ENCODE measurements around the gene EFCAB6. TPM values are rescaled to one million over a fixed set of nuclear protein-coding genes. Genes with fewer than 3 reads are reported as not detected.

EFCAB6 gene
- polyA plus RNA-seq, 3 donors from 2014 or later, result 0.04 to 0.18 TPM; not detected in 1

GRCh38 chr22:43554694-43555365 is 257.3 kb downstream of the EFCAB6 start:
- no peaks in the 10 kb centered on the region for H3K36me3 Mint-ChIP-seq
- H3K27ac Mint-ChIP-seq, result no peak overlapping the region
- H3K27me3 Mint-ChIP-seq (ENCODE audit: low read depth in 3 of 3), result peaks cover 3 to 7% (median 5%) of the 10 kb centered on the region in 3 donors
- H3K4me3 Mint-ChIP-seq, result no peak overlapping the region
- H3K4me1 Mint-ChIP-seq, result no peaks in the 10 kb centered on the region
- H3K9me3 Mint-ChIP-seq, result no peaks in the 10 kb centered on the region
- DNase-seq, result no peak

DNA sequence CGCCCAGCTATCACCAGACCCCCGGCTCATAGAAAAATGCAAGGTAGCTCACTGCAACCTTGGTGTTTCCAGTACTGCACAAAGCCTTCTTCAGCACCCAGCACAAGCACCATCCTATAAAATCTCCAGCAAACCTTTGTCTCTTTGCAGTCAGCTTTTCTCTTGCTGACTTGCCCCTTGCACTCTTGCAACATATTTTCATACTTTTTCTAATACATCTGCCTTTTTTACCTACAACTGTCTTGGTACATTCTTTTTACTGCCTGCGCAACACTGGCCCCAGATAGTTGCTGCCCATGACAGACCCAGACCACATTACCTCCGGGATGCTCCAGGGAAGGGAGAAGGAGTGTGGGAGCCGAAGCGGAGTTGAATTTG is 257.9 kb downstream of the EFCAB6 start:
- no peak overlapping the region for H3K27ac Mint-ChIP-seq
- no peaks in the 10 kb centered on the region for H3K4me1 Mint-ChIP-seq
- no peak overlapping the region for H3K4me3 Mint-ChIP-seq
- no peaks in the 10 kb centered on the region for H3K36me3 Mint-ChIP-seq
- no peaks in the 10 kb centered on the region for H3K9me3 Mint-ChIP-seq
- DNase-seq, result no peak
- peaks cover 3 to 7% (median 5%) of the 10 kb centered on the region in 3 donors for H3K27me3 Mint-ChIP-seq (ENCODE audit: low read depth in 3 of 3)

GRCh38 chr22:43553451-43554258 is 258.4 kb downstream of the EFCAB6 start:
- H3K27me3 Mint-ChIP-seq (ENCODE audit: low read depth in 3 of 3), result peaks cover 3 to 7% (median 5%) of the 10 kb centered on the region in 3 donors
- H3K4me3 Mint-ChIP-seq, result no peak overlapping the region
- no peaks in the 10 kb centered on the region for H3K4me1 Mint-ChIP-seq
- no peak overlapping the region for H3K27ac Mint-ChIP-seq
- no peaks in the 10 kb centered on the region for H3K36me3 Mint-ChIP-seq
- DNase-seq, result no peak
- no peaks in the 10 kb centered on the region for H3K9me3 Mint-ChIP-seq

DNA sequence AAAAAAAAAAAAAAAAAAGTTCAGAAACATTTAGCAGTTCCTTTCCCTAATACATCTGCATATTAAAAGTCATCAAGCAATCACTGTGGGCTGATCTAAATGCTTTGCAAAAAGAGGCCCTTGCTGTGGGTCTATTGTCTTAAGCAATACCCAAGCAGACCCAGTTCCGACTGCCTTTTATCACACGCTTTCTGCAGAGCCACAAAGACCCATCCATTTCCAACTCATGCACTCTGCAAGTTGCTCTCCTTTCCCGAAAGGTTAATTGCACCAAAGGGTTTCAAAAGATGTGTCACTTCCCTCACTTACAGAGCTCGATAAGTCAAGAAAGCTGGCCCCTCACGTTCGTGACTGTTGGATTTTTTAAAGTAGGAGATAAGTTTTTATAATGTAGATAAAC is 261.4 kb downstream of the EFCAB6 start:
- Mint-ChIP-seq H3K4me1 (no peaks in the 10 kb centered on the region), H3K4me3 (no peak overlapping the region), H3K36me3 (no peaks in the 10 kb centered on the region), H3K27me3 (ENCODE audit: low read depth in 3 of 3) (peaks cover 1 to 5% (median 5%) of the 10 kb centered on the region in 3 donors), H3K27ac (no peak overlapping the region), H3K9me3 (no peaks in the 10 kb centered on the region)
- DNase-seq, result no peak

GRCh38 chr22:43550024-43550620 is 262.0 kb downstream of the EFCAB6 start:
- H3K9me3 Mint-ChIP-seq, result no peaks in the 10 kb centered on the region
- no peaks in the 10 kb centered on the region for H3K36me3 Mint-ChIP-seq
- H3K27me3 Mint-ChIP-seq (ENCODE audit: low read depth in 3 of 3), result peaks cover 0 to 7% (median 5%) of the 10 kb centered on the region in 3 donors
- no peaks in the 10 kb centered on the region for H3K4me1 Mint-ChIP-seq
- H3K27ac Mint-ChIP-seq, result no peak overlapping the region
- H3K4me3 Mint-ChIP-seq, result no peak overlapping the region
- no peak for DNase-seq

- Mint-ChIP-seq H3K27ac (no peak overlapping the region), H3K36me3 (no peaks in the 10 kb centered on the region), H3K4me1 (no peaks in the 10 kb centered on the region), H3K27me3 (ENCODE audit: low read depth in 3 of 3) (peaks cover 0 to 2% (median 2%) of the 10 kb centered on the region in 3 donors), H3K9me3 (no peaks in the 10 kb centered on the region), H3K4me3 (no peak overlapping the region)
- no peak for DNase-seq
Observed at GRCh38 chr22:43546186-43546585, 265.9 kb downstream of the EFCAB6 start.

DNA sequence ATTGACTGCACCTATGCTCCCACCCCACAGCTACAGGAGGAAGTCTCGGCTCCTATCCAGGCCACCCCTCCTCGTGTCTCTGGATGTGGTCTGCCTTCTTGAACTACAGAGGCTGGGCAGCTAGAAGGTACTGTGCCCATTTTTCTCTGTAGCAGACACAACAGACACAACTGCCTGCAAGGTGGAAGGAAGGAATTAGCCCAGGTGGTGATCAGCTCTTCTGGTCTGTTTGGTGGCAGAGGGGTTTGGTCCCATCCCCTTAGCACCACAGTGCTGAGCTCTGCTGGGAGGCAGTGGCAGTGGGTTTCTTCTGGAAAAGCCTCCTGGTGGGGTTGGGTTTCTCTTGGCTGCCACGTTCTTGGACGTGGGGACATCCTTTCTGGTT is 267.8 kb downstream of the EFCAB6 start:
- H3K27me3 Mint-ChIP-seq (ENCODE audit: low read depth in 3 of 3), result peaks cover 2 to 3% (median 2%) of the 10 kb centered on the region in 3 donors
- H3K36me3 Mint-ChIP-seq, result no peaks in the 10 kb centered on the region
- no peak overlapping the region for H3K4me3 Mint-ChIP-seq
- no peaks in the 10 kb centered on the region for H3K4me1 Mint-ChIP-seq
- DNase-seq, result no peak
- H3K9me3 Mint-ChIP-seq, result no peaks in the 10 kb centered on the region
- no peak overlapping the region for H3K27ac Mint-ChIP-seq

DNA sequence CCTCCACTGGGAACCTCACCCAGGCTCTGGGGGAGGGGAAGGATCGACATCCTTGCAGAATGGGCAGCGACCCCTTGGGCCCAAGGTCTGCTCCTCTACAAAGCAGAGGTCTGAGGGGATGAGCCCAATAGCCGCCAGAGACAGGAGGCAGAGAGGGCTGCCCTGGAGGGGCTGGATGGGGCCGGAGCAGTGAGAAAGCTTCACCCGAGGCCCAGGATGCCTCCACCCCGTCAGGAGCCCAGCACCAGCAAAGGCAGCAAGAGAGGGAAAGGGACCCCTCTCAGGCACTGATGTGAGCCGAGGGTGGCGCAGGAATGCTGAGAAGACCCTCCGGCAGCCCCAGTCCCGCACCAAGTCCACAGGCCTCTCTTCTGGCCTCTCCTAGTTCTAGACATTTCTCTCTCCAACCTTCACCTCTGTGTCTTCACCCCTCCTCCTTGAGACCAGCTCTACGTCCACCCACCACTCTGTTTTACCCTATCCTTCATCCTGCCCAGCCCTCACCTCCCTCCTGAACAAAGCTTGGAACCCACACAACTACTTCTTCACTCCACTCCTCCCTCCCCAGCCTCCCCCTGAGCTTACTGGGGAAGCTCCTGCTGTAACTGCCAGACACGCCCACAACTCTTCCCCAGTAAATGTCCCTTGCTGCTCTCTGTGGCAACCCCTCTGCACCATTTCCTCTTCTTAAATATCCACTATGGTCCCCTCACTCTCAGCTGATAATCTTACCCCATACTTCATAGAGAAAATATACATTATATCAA is 268.4 kb downstream of the EFCAB6 start:
- no peak for DNase-seq
- Mint-ChIP-seq H3K9me3 (no peaks in the 10 kb centered on the region), H3K36me3 (no peaks in the 10 kb centered on the region), H3K4me3 (no peak overlapping the region), H3K27me3 (ENCODE audit: low read depth in 3 of 3) (peaks cover 2 to 5% (median 2%) of the 10 kb centered on the region in 3 donors), H3K27ac (no peak overlapping the region), H3K4me1 (no peaks in the 10 kb centered on the region)

DNA sequence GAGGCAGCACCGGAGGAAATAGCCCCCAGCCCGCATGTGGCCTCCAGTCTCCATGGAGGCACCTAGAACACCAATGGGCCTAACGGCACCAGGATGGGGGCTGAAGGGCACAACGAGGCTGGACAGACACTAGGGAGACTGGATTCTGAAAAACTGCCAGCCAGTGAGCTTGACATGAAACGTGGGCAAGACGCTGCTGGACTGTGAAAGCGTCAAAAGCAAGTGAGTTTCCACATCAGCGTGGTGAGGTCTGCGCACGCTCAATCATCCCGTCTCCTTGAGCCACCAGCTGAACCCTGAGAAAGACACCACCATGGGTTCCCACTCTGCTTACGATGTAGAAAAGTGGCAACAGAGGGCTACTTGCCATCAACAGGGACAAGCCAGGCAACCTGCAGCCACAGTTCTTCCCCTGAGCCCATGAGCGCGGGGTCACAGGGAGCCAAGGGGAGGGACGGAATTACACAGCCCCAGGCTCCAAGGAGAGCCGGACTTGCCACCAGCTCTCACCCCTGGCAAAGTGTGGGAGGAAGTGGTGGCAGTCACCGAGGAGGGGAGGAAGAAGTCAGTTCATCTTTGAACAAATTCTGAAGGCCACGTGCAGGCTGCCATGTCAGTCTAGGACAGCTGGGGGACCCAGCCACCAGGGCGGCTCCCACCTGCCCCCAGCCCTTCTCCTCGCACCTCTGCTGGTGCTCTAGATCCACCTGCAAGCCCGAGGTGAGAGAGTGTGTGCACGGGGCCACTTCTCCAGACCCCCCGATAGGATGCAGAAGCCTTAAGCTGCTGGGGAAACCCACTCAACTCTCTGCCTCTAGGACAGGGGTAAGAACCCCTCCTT is 269.2 kb downstream of the EFCAB6 start:
- Mint-ChIP-seq H3K9me3 (no peaks in the 10 kb centered on the region), H3K27me3 (ENCODE audit: low read depth in 3 of 3) (peaks cover 2 to 5% (median 4%) of the 10 kb centered on the region in 3 donors), H3K36me3 (no peaks in the 10 kb centered on the region), H3K4me3 (no peak overlapping the region), H3K4me1 (no peaks in the 10 kb centered on the region), H3K27ac (no peak overlapping the region)
- DNase-seq, result no peak

- Mint-ChIP-seq H3K4me3 (no peak overlapping the region), H3K27me3 (ENCODE audit: low read depth in 3 of 3) (peaks cover 2 to 5% (median 4%) of the 10 kb centered on the region in 3 donors), H3K36me3 (no peaks in the 10 kb centered on the region), H3K27ac (no peak overlapping the region), H3K4me1 (no peaks in the 10 kb centered on the region), H3K9me3 (no peaks in the 10 kb centered on the region)
- no peak for DNase-seq
Observed at GRCh38 chr22:43541462-43542407, 270.4 kb downstream of the EFCAB6 start.

GRCh38 chr22:43541022-43541421 is 271.1 kb downstream of the EFCAB6 start:
- Mint-ChIP-seq H3K9me3 (no peaks in the 10 kb centered on the region), H3K4me3 (no peak overlapping the region), H3K27ac (no peak overlapping the region), H3K36me3 (no peaks in the 10 kb centered on the region), H3K4me1 (no peaks in the 10 kb centered on the region), H3K27me3 (ENCODE audit: low read depth in 3 of 3) (peaks cover 2 to 5% (median 4%) of the 10 kb centered on the region in 3 donors)
- DNase-seq, result no peak

- Mint-ChIP-seq H3K36me3 (no peaks in the 10 kb centered on the region), H3K4me3 (no peak overlapping the region), H3K9me3 (no peaks in the 10 kb centered on the region), H3K27ac (no peak overlapping the region), H3K27me3 (ENCODE audit: low read depth in 3 of 3) (peaks cover under 1 to 5% (median 4%) of the 10 kb centered on the region in 3 donors), H3K4me1 (no peaks in the 10 kb centered on the region)
- no peak for DNase-seq
Observed at GRCh38 chr22:43540529-43540923, 271.6 kb downstream of the EFCAB6 start.

Measured in immature natural killer cell (primary cell).